VCaP (cell line): ENCODE data around the gene GPR151.
"Not testable (repeated sequence)": the region's sequence is repeated elsewhere in the genome, so short reads cannot be mapped to it uniquely, and the experiment has no call there.

ENCODE experiments used
- H3K27ac ChIP-seq: fragments of 450-650 bp; 2 replicates; pipeline ENCODE4 v1.5.1; 2017
- TF ChIP-seq, protein P1 (sequence below): fragments of 450-650 bp; conservative IDR thresholded peaks from 2 replicates; pipeline ENCODE4 v1.5.1; 2017; ENCODE audit warnings: mild to moderate bottlenecking, moderate library complexity

GPR151 gene

DNA sequence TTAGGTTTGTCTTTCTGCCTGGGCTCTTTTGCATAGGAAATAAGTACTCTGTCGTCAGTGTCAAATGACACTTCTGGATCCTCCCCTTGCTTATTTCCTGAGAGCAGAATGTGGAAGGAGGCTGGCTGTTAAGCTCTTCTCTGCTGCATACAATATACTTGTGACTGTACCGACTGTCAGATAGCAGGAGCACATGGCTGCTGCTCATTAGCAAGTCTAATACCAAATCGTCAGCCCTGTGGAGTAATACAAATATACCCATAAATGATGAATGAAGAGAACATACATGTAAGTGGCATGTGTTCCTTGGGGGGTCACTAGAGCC lies at the start of gene GPR151:
Gene GPR151 (minus strand): TSS at position 40 of the 325 bp plus-strand sequence. CDS start 77 bp downstream, outside the sequence.
- TF ChIP-seq, protein P1, sequence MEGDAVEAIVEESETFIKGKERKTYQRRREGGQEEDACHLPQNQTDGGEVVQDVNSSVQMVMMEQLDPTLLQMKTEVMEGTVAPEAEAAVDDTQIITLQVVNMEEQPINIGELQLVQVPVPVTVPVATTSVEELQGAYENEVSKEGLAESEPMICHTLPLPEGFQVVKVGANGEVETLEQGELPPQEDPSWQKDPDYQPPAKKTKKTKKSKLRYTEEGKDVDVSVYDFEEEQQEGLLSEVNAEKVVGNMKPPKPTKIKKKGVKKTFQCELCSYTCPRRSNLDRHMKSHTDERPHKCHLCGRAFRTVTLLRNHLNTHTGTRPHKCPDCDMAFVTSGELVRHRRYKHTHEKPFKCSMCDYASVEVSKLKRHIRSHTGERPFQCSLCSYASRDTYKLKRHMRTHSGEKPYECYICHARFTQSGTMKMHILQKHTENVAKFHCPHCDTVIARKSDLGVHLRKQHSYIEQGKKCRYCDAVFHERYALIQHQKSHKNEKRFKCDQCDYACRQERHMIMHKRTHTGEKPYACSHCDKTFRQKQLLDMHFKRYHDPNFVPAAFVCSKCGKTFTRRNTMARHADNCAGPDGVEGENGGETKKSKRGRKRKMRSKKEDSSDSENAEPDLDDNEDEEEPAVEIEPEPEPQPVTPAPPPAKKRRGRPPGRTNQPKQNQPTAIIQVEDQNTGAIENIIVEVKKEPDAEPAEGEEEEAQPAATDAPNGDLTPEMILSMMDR = no peak
- no peak within 1 kb of the TSS for H3K27ac ChIP-seq

- H3K27ac ChIP-seq = no peak overlapping the region
- TF ChIP-seq, protein P1 = no peak
Measured at GRCh38 chr5:146564007-146564762, 48.2 kb upstream of the GPR151 start.

DNA sequence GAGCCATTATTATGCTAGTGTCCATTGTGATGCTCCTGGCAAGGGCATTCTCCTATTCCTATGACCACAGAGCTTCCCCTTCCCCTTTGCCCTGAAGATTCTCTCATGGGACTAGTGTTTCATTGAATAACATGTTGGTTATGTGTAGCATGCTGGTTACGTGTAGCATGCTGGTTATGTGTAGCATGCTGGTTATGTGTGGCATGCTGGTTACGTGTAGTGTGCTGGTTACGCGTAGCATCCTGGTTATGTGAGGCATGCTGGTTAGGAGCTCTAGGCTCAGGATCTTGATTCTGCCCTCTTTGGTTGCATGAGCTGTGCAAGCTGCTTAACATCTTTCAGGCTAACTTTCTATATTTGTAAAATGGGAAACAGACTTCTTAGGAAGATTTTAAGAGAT lies 46.5 kb upstream of the GPR151 start:
- no peak overlapping the region for H3K27ac ChIP-seq
- TF ChIP-seq, protein P1 = no peak

GRCh38 chr5:146561711-146562110 lies 45.7 kb upstream of the GPR151 start:
- H3K27ac ChIP-seq = no peak overlapping the region
- TF ChIP-seq, protein P1 = no peak

DNA sequence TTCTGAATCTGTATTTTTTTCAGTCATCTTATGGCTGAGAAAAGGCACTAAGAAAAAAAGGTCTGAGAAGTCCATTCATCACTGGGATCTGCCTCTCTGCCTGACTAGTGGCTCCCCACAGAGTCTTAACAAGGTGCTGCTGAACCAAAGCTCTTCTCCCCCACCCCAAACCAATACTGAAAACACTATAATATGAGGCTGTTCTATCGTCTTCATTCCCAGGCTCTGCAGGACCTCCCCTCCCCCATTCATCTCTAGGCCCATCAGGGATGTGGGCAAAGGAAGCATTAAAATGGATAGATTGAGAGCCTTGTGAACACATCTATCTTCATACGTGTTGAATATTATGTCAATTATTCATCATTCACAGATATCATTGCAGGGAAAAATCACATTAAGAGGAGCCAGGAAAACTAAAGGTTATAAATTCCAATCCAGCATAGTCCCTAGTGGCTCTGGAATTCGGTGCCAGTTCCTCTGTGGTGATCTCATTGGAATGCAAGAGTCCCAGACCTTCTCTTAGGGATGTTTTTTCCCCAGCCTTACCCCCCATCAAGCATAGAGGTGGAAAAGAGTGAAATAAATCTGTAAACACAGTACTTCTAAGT lies 44.3 kb upstream of the GPR151 start:
- no peak overlapping the region for H3K27ac ChIP-seq
- TF ChIP-seq, protein P1 = no peak

DNA sequence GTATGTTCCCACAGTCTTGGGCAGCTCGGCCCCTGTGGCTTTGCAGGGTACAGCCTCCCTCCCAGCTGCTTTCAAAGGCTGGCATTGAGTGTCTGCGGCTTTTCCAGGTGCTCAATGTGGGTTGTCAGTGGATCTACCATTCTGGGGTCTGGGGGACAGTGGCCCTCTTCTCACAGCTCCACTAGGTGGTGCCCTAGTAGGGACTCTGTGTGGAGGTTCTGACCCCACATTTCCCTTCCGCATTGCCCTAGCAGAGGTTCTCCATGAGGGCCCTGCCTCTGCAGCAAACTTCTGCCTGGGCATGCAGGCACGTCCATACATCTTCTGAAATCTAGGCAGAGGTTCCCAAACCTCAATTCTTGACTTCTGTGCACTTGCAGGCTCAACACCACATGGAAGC lies 40.9 kb upstream of the GPR151 start:
- not testable (repeated sequence) for H3K27ac ChIP-seq

DNA sequence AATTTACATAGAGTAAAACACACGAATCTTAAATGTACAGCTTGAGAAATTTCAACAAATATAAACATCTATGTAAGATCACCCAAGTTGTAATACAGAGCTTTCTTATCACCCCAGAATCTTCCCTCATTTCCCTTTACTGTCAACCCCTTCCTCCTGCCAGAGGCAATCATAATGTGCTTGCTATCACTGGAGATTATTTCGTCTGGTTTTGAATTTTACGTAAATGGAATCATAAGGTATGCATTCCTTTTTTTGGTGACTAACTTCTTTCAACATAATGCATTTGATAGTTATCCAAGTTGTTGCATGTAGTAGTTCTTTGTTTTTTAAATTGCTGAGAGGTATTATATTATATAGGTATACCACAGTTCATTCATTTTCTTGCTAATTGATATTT lies 37.5 kb upstream of the GPR151 start:
- no peak overlapping the region for H3K27ac ChIP-seq
- TF ChIP-seq, protein P1 = no peak

DNA sequence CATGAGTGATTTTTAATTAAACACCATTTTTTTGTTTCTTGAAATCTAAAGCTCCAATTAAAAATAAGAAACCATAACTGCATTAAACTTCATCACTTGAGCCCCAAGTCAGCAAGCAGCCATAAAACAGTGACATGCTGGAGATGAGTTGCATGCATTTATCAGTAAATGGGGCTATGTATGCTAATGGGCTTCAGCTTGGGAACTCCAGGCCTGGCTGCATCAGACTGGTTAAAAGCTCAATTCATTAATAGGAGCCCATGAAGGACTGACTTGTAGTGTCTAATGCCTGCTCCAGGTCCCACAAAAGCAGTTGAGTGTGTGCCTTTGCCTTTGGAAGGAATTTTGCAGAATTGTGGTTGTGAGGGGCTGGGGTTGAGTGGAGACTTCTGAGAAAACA lies 33.6 kb upstream of the GPR151 start:
- H3K27ac ChIP-seq = no peak overlapping the region
- TF ChIP-seq, protein P1 = no peak
